ENCODE results near the gene MVB12B. TPM values are rescaled to one million over a fixed set of nuclear protein-coding genes. Genes with fewer than 3 reads are reported as not detected.

MVB12B gene
- total RNA-seq, 4 donors from 2014 or later: 6.1 to 18.0 (median 13.2) TPM

GRCh38 chr9:126507318-126508109, 180.9 kb downstream of the MVB12B start:
- Histone ChIP-seq H3K4me1 (no peaks in the 10 kb centered on the region), H3K36me3 (peaks cover 0 to 7% of the 10 kb centered on the region in 2 donors), H3K27me3 (peaks cover under 1 to 18% (median 6%) of the 10 kb centered on the region in 3 donors), H3K9me3 (no peaks in the 10 kb centered on the region), H3K27ac (no peak overlapping the region), H3K4me3 (no peak overlapping the region)
- in situ Hi-C loops (cut with MboI; ENCODE audit: low sequenced_read_pairs in 4 of 4) (no loop called here), intact Hi-C loops (cut with DNase I; ENCODE audit: low total_unique reads) (no loop called here)
- no peak for DNase-seq
- ATAC-seq: no peak
- no peak for TF ChIP-seq CTCF (IDR thresholded peaks at IDR 0.05 in 4 of 5, conservative IDR thresholded peaks at IDR 0.05 in 1 of 5)
- no peak for TF ChIP-seq POLR2A (IDR thresholded peaks at IDR 0.05)

- Histone ChIP-seq H3K4me3 (no peak overlapping the region), H3K36me3 (peaks cover 0 to 7% of the 10 kb centered on the region in 2 donors), H3K27me3 (peaks cover 7 to 24% (median 9%) of the 10 kb centered on the region in 3 donors), H3K4me1 (no peaks in the 10 kb centered on the region), H3K9me3 (no peaks in the 10 kb centered on the region), H3K27ac (no peak overlapping the region)
- in situ Hi-C loops (cut with MboI; ENCODE audit: low sequenced_read_pairs in 4 of 4) (no loop called here), intact Hi-C loops (cut with DNase I; ENCODE audit: low total_unique reads) (no loop called here)
- DNase-seq: no peak
- no peak for TF ChIP-seq POLR2A (IDR thresholded peaks at IDR 0.05)
- TF ChIP-seq CTCF (IDR thresholded peaks at IDR 0.05 in 4 of 5, conservative IDR thresholded peaks at IDR 0.05 in 1 of 5): no peak
- no peak for ATAC-seq
Observed at GRCh38 chr9:126508171-126508591, 181.6 kb downstream of the MVB12B start.

GRCh38 chr9:126508928-126509327, 182.3 kb downstream of the MVB12B start:
- H3K9me3 ChIP-seq: no peaks in the 10 kb centered on the region
- intact Hi-C loops (cut with DNase I; ENCODE audit: low total_unique reads) (no loop called here), in situ Hi-C loops (cut with MboI; ENCODE audit: low sequenced_read_pairs in 4 of 4) (no loop called here)
- no peak for DNase-seq
- no peak for TF ChIP-seq CTCF (IDR thresholded peaks at IDR 0.05 in 4 of 5, conservative IDR thresholded peaks at IDR 0.05 in 1 of 5)
- TF ChIP-seq POLR2A (IDR thresholded peaks at IDR 0.05): no peak
- no peak overlapping the region for H3K4me3 ChIP-seq
- peaks cover 0 to 5% of the 10 kb centered on the region in 2 donors for H3K36me3 ChIP-seq
- no peaks in the 10 kb centered on the region for H3K4me1 ChIP-seq
- ATAC-seq: no peak
- peaks cover 14 to 32% (median 16%) of the 10 kb centered on the region in 3 donors for H3K27me3 ChIP-seq
- no peak overlapping the region for H3K27ac ChIP-seq

- Histone ChIP-seq H3K27ac (no peak overlapping the region), H3K9me3 (no peaks in the 10 kb centered on the region), H3K27me3 (peaks cover 19 to 40% (median 21%) of the 10 kb centered on the region in 3 donors), H3K4me1 (no peaks in the 10 kb centered on the region), H3K36me3 (no peaks in the 10 kb centered on the region), H3K4me3 (no peak overlapping the region)
- DNase-seq (no peak), ATAC-seq (no peak)
- TF ChIP-seq CTCF (IDR thresholded peaks at IDR 0.05 in 4 of 5, conservative IDR thresholded peaks at IDR 0.05 in 1 of 5) (no peak), POLR2A (IDR thresholded peaks at IDR 0.05) (no peak)
- in situ Hi-C loops (cut with MboI; ENCODE audit: low sequenced_read_pairs in 4 of 4): no loop called here
- intact Hi-C loops (cut with DNase I; ENCODE audit: low total_unique reads): no loop called here
Observed at GRCh38 chr9:126509718-126510117, 183.1 kb downstream of the MVB12B start.
